RWPE1 (cell line): ENCODE data around the gene SPATS2.

ENCODE experiments used
- CTCF ChIA-PET: fragments of 350-600 bp; sonication (Branson Sonifier 250); formaldehyde crosslinking; extraction: SDS; loops from one replicate; lab custom pipeline; 2021; lab: Yijun Ruan, JAX
- POLR2A ChIA-PET: fragments of 400-600 bp; formaldehyde crosslinking; extraction: SDS; loops from one replicate; lab custom pipeline; 2020; ENCODE audit warnings: antibody characterized with exemption; ENCODE audit not compliant: low non-redundant PET; lab: Yijun Ruan, JAX
- DNase-seq: peaks from one replicate; pipeline ENCODE4 v3.0.0; 2012; ENCODE audit warnings: low spot score
- H3K27ac ChIP-seq: fragments of 450-650 bp; 2 replicates; pipeline ENCODE4 v1.5.1; 2017
- CTCF ChIP-seq: fragments of 450-650 bp; conservative IDR thresholded peaks from 2 replicates; pipeline ENCODE4 v1.5.1; 2017; ENCODE audit warnings: low read depth, mild to moderate bottlenecking

Gene SPATS2

GRCh38 chr12:49349266-49349665 is 18.0 kb upstream of the SPATS2 start:
- no peak for DNase-seq
- POLR2A ChIA-PET = no interaction called here
- TF ChIP-seq CTCF = no peak
- CTCF ChIA-PET = interaction anchor here (0.6 to 3.7 kb wide), 3 partner anchors 10 to 165 kb away, joined by 3 to 20 read pairs (median 7); partner anchors contain the start of gene C1QL4
- no peak overlapping the region for H3K27ac ChIP-seq

GRCh38 chr12:49352351-49352750 is 14.9 kb upstream of the SPATS2 start:
- H3K27ac ChIP-seq = no peak overlapping the region
- ChIA-PET POLR2A (no interaction called here), CTCF (interaction anchor here (0.6 to 0.9 kb wide), 3 partner anchors 9 to 234 kb away, joined by 3 to 7 read pairs (median 4); no protein-coding TSS in a partner anchor)
- DNase-seq = no peak
- no peak for TF ChIP-seq CTCF

- no peak overlapping the region for H3K27ac ChIP-seq
- ChIA-PET POLR2A (no interaction called here), CTCF (interaction anchor here (0.7 to 1.6 kb wide), 2 partner anchors 67 to 214 kb away, joined by 3 to 9 read pairs; no protein-coding TSS in a partner anchor)
- TF ChIP-seq CTCF = no peak
- DNase-seq = no peak
These were observed 11.3 kb upstream of the SPATS2 start for GRCh38 chr12:49355913-49356312.

GRCh38 chr12:49357103-49357678 is 10.1 kb upstream of the SPATS2 start:
- peak; percentile 45 for TF ChIP-seq CTCF
- POLR2A ChIA-PET = no interaction called here
- no peak overlapping the region for H3K27ac ChIP-seq
- CTCF ChIA-PET = interaction anchor here (0.6 to 3.9 kb wide), 16 partner anchors 10 to 1375 kb away, joined by 3 to 92 read pairs (median 4); partner anchors contain the start of gene DNAJC22
- no peak for DNase-seq

GRCh38 chr12:49358483-49359141 is 8.7 kb upstream of the SPATS2 start:
- no peak overlapping the region for H3K27ac ChIP-seq
- peak; percentile 75 for TF ChIP-seq CTCF
- POLR2A ChIA-PET = interaction anchor here (1.3 kb wide), 1 partner anchor 9 kb away, joined by 8 read pairs; the partner anchor contains the start of gene SPATS2
- CTCF ChIA-PET = interaction anchor here (0.6 to 3.9 kb wide), 34 partner anchors 7 to 419 kb away, joined by 3 to 92 read pairs (median 5); partner anchors contain the start of genes DNAJC22, SPATS2 and TROAP
- no peak for DNase-seq

- TF ChIP-seq CTCF = no peak
- CTCF ChIA-PET = interaction anchor here (0.7 to 3.9 kb wide), 7 partner anchors 17 to 288 kb away, joined by 3 to 92 read pairs (median 12); partner anchors contain the start of gene TROAP
- peak overlapping the region; percentile 86 for H3K27ac ChIP-seq
- POLR2A ChIA-PET = no interaction called here
- no peak for DNase-seq
These were observed 7.6 kb upstream of the SPATS2 start for GRCh38 chr12:49359671-49360070.
